HG03432 (cell line): ENCODE results near the gene HOXA3.

Source experiments
- ATAC-seq: cut with Tn5 transposase; IDR thresholded peaks from one replicate; pipeline ENCODE4 v1.9.1; 2021; ENCODE audit warnings: mild to moderate bottlenecking, moderate library complexity; ENCODE audit not compliant: unreplicated experiment

The HOXA3 gene

GRCh38 chr7:27131390-27131819, 21.0 kb downstream of the HOXA3 start:
- no peak for ATAC-seq

DNA sequence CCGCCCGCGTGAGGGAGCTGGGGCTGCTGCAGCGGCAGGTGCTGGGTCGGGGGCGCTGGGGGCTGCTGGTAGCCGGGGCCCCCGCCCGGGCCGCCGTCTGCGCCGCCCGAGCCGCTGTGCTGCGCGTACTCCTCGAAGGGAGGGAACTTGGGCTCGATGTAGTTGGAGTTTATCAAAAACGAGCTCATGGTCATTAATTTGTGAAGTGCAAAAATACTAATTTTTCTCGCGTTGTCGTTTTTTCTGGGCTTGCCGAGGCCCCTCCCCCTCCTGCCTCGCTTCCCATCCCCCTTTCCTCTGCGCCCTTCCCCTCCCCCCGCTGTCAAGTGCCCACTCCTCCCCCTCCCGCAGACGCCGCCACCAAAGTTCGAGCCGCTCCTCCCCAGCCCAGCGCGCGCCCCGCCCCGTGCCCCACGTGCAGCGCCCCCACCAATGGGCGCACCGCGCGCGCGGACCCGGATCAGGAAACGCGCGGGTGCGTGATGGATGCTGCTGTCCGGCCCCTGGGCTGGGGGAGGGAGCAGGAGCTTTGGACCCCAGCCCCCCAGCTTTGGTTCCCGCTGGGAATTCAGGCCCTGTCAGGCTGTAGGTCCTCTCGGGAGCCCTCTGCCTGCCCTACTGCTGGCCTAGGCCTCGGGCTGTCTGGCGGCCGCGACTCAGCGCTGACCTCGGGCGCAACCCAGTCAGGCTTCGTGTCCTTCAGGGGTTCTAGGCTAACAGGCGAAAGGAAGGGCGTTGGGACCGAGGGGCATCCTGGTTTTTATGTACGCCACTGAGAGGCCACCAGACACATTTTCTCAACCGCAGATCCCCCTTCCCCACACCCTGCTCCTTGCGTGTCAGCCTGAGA, 21.6 kb downstream of the HOXA3 start, which contains the start of gene HOXA4:
HOXA4 (minus strand) TSS at position 218 of the 850 bp plus-strand sequence; CDS start at position 194, 24 bp downstream.
- ATAC-seq = peak; percentile 69

DNA sequence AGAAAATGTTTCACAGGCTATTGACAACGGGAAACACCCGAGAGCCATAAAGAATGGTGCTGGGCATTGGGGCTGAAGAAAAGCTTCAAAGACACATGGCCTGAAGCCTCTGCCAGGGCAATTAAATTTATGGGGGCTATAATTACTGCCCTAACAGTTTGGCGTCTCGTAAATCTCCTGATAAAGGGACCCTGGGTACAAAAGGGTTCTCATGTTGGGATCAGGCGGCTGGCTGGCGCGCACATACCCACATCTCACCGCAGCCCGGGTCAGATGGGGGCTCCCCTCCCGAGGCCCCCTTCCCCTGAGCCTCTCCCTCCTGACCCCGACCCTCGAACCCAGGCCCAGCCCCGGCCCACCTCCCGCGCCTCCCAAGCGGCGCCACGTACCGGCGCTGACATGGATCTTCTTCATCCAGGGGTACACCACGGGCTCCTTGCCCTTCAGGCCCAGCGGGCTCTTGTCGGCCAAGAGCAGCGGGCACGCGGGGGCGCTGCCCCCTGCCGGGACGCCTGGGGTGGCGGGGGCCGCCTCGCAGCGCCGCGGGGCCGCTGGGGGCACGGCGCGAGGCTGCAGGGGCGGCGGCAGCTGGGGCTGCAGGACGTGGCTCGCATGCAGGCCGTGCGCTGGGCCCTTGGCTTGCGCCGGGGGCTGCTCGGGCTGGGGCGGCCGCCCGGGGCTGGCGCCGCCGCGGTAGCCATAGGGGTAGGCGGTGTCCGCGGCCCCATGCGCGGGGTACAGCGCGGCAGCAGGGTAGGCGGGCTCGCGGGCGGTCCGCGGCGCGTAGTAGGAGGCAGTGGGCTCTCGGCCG, 22.4 kb downstream of the HOXA3 start:
- ATAC-seq = no peak

DNA sequence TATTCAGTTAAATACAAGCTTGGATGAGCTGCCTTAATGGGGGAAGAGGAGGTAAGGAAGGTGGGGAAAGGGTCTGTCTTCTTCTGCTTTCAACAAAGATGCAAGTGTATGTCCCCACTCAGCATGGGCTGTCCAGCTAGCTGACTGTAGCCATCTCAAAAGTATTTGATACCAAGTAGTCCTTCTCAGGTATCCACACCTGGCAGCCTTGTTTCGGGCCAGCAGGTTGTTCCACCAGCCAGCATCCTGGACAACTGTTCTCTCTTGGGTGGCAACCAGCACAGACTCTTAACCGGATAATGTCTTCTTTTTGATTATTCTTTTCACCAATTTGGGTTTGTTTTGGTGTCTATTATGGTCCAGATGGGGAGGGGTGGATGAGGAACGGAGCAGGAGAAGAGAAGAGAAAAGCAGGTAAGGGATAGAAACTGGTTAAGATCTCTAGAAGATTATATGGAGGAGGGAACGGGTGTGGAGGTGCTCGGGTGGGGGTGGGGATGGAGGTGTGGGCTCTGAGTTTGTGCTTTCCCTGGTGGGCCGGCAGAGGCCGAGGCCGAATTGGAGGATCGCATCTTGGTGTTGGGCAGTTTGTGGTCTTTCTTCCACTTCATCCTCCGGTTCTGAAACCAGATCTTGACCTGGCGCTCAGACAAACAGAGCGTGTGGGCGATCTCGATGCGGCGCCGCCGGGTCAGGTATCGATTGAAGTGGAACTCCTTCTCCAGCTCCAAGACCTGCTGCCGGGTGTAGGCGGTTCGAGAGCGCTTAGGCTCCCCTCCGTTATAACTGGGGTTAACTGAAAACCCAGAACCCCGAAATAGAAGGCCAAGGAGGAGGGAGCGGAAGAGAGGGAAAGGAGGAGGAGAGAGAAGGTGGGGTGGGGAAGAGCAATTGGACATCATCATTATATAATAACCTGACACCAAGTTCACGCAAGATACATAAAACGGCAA, 23.3 kb downstream of the HOXA3 start:
- no peak for ATAC-seq

DNA sequence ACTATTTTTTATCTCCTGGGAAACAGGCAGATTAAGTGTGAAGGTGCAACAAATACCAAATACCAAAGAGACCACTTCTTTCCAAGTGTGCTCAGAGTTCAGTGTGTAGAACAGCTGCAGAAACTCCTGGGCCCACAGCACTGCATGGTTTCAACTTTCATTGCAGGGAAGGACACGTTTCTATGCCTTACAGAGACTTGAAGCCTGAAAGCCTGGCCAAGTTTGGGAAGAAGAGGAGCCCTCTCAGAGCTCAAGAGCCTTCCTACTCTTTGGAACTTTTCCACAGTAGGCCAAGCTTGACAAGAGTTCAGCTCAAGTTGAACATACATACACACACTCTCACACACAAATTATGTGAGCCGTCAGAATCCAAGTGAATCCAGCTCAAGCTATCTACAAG, 24.3 kb downstream of the HOXA3 start:
- no peak for ATAC-seq

DNA sequence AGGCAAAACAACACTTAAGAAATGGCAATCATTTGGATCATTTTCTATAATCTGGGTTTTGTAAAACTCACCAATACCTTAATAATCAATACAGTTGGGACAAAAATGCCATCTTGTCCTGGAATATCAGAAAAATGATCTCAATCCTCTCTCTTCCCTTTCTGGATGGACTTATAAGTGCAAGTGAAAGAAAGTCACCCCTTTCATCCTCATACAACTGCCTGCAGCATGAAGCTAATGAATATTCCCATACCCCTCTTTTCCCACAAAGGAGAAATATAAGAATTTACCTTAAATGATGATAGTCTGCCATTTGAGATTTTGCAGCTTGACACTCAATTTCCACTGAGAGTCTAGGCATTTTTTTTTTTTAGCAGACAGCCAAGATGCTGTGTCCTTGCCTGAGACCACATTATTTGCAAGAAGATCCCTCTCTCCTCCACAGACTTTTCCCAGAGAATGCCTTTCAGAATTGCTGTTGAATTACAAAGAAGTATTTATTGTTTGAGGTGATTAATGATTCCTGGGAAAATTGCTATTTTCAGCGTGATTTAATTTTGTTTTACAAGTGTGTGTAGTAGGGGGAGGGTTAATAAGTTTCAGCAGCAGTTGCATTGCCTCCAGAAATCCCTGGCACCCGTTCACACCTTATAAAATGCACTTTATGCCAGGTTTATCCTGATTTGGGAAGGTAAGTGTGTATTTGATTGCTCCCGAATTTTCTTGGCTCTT, 25.6 kb downstream of the HOXA3 start:
- no peak for ATAC-seq

DNA sequence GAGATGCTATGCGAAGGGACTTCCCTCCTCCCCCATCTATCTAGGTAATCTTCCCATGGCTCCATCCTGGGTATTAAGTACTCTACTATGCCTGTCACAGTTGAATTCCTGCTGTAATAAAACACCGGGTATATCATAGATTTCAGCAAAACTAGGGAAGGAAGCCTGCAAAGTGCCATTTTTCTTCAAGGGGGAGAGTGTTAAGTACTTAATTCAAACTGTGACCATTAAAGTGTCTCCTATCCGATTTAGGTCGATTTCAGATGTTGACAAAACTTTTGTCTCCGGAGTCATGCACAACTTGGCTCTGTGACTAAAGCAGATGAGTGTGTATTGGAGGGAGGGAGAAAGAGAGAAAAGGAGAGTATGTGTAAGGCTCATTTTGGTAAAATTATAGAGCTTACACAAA, 26.4 kb downstream of the HOXA3 start:
- no peak for ATAC-seq

GRCh38 chr7:27124902-27125689, 27.3 kb downstream of the HOXA3 start:
- ATAC-seq = no peak

DNA sequence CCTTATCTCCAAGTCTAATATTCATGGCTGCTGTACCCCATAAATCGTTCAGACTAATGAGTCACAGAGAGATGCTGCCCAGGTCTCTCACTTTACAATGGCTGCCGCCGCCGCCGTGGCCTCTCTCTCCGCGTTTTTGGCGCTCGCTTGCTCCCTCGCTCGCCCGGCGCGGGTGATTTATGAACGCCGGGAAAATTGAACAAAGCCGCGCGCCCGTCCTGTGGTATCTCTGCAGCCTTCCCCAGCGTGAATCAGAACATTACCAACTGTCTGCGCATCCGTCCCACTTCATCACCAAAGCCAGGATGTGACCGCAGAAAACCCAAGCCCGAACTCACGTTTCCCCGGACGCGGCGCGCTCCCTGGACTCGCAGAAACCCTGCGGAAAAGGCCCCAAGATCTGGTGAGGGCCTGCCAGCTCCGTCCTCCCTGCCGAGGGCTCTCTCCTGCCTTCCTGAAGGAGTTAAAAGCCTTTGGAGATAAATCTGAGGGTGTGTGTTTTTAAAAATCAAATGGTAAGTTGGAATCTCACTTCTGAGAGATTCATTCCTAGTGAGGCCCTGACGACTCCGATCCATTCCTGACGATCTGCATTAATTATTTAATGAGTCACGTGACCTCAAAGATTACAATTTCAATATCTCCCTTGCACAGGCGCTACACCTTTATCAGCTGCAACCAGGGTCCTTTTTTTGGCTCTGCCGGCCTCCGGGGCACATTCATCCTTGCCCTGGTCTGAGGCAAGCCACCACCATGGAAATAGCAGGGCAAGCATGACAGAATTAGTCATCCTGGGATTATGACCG, 28.1 kb downstream of the HOXA3 start:
- no peak for ATAC-seq

DNA sequence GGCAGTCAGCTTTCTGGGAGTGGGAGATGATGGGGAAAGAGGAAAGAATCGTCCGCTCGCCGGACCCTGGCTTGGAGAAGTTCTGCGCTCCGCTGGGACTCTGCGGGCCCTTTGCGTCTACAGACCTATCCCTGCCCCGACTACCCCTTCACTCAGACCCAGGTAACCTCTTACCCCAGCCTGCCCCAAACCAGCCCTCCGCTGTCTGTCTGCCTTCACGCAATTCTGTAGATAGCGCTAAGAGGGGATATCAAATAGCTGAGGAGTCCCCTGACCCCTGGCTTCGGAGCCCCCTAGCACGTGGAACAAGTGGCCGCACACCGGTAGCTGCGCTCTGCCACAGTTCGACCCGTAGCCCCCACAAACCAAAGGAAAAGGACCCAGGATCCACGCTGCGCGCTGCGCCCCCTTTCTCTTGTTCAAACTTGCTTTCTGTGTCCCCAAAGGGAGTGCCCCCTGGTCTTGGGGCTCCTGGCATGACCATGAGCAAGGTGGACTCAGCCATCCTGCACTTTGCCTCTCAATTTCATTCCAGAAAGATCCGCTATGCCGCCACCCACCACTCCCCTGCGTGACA, 28.8 kb downstream of the HOXA3 start:
- no peak for ATAC-seq

GRCh38 chr7:27123007-27123476, 29.3 kb downstream of the HOXA3 start:
- no peak for ATAC-seq

GRCh38 chr7:27122077-27122910, 30.1 kb downstream of the HOXA3 start:
- no peak for ATAC-seq

- no peak for ATAC-seq
Observed at GRCh38 chr7:27121684-27122076, 30.7 kb downstream of the HOXA3 start.

DNA sequence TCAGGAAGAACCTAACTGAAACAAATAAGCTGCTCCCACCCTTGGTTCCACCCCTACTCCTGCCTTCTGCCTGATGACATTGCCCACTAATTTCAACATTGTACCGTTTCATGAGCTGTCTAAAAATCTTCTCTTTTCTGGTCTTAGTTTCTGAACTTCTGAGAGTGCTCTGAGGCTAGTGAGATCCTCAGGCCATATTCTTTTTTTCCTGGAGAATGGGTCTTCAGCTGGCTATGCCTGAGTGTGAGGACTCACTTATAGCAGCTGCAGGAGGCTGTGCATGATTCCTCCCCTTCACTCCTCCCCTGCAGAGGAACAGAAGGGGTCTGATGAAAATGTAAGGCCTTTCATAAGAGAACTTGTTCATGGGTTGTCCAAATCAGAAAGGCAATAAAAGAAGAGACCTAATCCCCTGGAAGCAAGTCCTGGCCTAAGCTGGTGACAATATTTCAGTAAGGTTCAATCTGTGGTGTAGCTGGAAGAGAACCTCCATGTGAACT, 32.9 kb downstream of the HOXA3 start:
- no peak for ATAC-seq

- ATAC-seq = no peak
Observed at GRCh38 chr7:27118580-27118979, 33.8 kb downstream of the HOXA3 start.

DNA sequence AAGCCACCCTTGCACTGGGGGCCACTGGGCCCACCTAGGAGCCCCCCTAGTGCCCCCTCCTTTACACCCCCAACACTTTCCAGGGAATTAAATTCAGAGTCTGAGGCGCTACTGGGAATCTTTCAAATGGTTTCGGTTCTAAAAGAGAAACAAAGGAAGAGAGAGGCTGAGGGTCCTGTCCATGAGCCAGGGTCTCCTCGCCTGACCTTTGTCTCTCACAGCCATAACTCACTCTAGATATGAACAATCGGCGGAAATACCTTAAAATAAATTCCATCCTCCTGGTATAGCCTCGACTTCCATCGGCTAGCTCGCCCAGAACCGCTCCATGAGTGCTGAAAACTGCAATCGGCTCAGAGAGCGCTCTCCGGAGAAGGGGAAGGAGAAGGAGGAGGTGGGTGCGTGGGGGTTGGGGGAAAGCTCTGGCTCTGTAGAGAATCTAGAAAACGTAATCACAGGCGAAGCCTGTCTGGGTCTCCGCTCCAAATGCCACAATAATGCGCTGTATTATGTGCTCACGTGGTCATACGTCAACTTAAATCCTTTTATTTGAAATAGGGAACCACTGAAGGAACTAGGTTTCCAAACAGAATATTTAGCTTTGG, 34.4 kb downstream of the HOXA3 start:
- ATAC-seq = no peak
